K562 (cell line): ENCODE data around the gene TMC4. TPM values are rescaled to one million over a fixed set of nuclear protein-coding genes. Genes with fewer than 3 reads are reported as not detected.

Experiments
- CBX5 ChIP-seq: IDR thresholded peaks from 2 replicates; pipeline ENCODE4 v1.6.1; 2014; ENCODE audit warnings: low read depth, borderline replicate concordance
- CREB5 ChIP-seq: fragments of 250-450 bp; sonication (Bioruptor Pico); IDR thresholded peaks from 2 replicates; pipeline ENCODE4 v1.5.0; 2020; ENCODE audit warnings: mild to moderate bottlenecking
- MAZ ChIP-seq, 2 experiments: fragments of 450-650 bp in 1 of 2; sonication (generic) in 1 of 2; formaldehyde crosslinking; IDR thresholded peaks in 1 of 2; conservative IDR thresholded peaks in 1 of 2; 2 replicates each; pipeline versions ENCODE4 v1.4.0 to v1.5.0; 2020; ENCODE audit warnings: mild to moderate bottlenecking in 1 of 2, missing genetic modification reagents in 1 of 2
- NRF1 ChIP-seq, 2 experiments: fragments of 450-650 bp; IDR thresholded peaks in 1 of 2; conservative IDR thresholded peaks in 1 of 2; 2 replicates each; pipeline ENCODE4 v1.6.1; 2014; ENCODE audit warnings: mild to moderate bottlenecking in 2 of 2
- RB1 ChIP-seq: fragments of 450-650 bp; IDR thresholded peaks from 2 replicates; pipeline ENCODE4 v1.6.1; 2017; ENCODE audit warnings: low read depth, mild to moderate bottlenecking
- TAF7 ChIP-seq: fragments of 450-650 bp; IDR thresholded peaks from 2 replicates; pipeline ENCODE4 v1.6.1; 2016; ENCODE audit warnings: missing genetic modification characterization, missing compliant biosample characterization
- ZBTB11 ChIP-seq, 3 experiments: fragments of 200-800 bp in 1 of 3; fragments of 250-450 bp in 1 of 3; fragments of 450-650 bp in 1 of 3; sonication (Bioruptor Pico) in 1 of 3; sonication (Bioruptor generic) in 1 of 3; formaldehyde crosslinking in 1 of 3; IDR thresholded peaks; 2 replicates each; pipeline versions ENCODE4 v1.6.1 to v1.8.0; 2016 to 2022; ENCODE audit warnings: mild to moderate bottlenecking in 2 of 3, missing genetic modification characterization in 2 of 3, missing compliant biosample characterization in 1 of 3, moderate library complexity in 1 of 3
- polyA plus RNA-seq, 8 experiments: library from polyadenylated mRNA; depleted of rRNA in 4 of 8; stranded (reverse) in 5 of 8; unstranded in 3 of 8; fragments of >200 nt; fragmentation: Nextera tagmentation in 2 of 8; fragmentation: Illumina TruSeq in 1 of 8; extraction: Ambion mirVana in 2 of 8; extraction: Trizol in 1 of 8; gene quantifications; 2 replicates each; pipeline versions ENCODE4 v1.2.1 to v1.2.3, GENCODE V29; 2011 to 2014; ENCODE audit warnings: inconsistent platforms in 1 of 8, missing spikeins in 1 of 8
- total RNA-seq, 7 experiments: library from RNA; depleted of rRNA in 6 of 7; stranded (reverse); fragments of >200 nt in 6 of 7; fragmentation: Illumina TruSeq in 2 of 7; extraction: Trizol in 2 of 7; gene quantifications; 2 replicates each; pipeline versions ENCODE4 v1.2.1 to v1.2.3, GENCODE V29; 2011 to 2021; ENCODE audit warnings: low replicate concordance in 1 of 7
- TF ChIP-seq, protein P1 (sequence below): fragments of 200-400 bp; formaldehyde crosslinking; IDR thresholded peaks from 2 replicates; pipeline ENCODE4 v1.6.1; 2017; ENCODE audit warnings: mild to moderate bottlenecking, low read depth, low read length, moderate library complexity
- TF ChIP-seq, protein P2 (sequence below): fragments of 250-450 bp; sonication (Bioruptor Pico); IDR thresholded peaks from 2 replicates; pipeline ENCODE4 v1.5.0; 2022; ENCODE audit warnings: mild to moderate bottlenecking
- TF ChIP-seq, protein P3 (sequence below): sonication (generic); formaldehyde crosslinking; IDR thresholded peaks from 2 replicates; pipeline ENCODE4 v1.8.0; 2022; ENCODE audit warnings: mild to moderate bottlenecking, missing genetic modification reagents, borderline replicate concordance
- TF ChIP-seq, protein P4 (sequence below): sonication (generic); formaldehyde crosslinking; IDR thresholded peaks from 2 replicates; pipeline ENCODE4 v1.8.0; 2022; ENCODE audit warnings: mild to moderate bottlenecking, missing genetic modification reagents

TMC4 gene
- total and polyA plus RNA-seq, 9 of the 15 experiments (the other 6 are each of a cell fraction or from before 2014, with no cell fraction given): 0.12 to 0.79 (median 0.36) TPM; not detected in 2

GRCh38 chr19:54159352-54160181, 13.4 kb downstream of the TMC4 start, which contains the start of gene LENG1 (continued):
- TF ChIP-seq, protein P1, sequence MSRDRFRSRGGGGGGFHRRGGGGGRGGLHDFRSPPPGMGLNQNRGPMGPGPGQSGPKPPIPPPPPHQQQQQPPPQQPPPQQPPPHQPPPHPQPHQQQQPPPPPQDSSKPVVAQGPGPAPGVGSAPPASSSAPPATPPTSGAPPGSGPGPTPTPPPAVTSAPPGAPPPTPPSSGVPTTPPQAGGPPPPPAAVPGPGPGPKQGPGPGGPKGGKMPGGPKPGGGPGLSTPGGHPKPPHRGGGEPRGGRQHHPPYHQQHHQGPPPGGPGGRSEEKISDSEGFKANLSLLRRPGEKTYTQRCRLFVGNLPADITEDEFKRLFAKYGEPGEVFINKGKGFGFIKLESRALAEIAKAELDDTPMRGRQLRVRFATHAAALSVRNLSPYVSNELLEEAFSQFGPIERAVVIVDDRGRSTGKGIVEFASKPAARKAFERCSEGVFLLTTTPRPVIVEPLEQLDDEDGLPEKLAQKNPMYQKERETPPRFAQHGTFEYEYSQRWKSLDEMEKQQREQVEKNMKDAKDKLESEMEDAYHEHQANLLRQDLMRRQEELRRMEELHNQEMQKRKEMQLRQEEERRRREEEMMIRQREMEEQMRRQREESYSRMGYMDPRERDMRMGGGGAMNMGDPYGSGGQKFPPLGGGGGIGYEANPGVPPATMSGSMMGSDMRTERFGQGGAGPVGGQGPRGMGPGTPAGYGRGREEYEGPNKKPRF: no peak
- TF ChIP-seq TAF7 (tag): 0 out of 2 replicates have a peak, but pooled peaks have one; percentile 49
- TF ChIP-seq CREB5 (CRISPR knock-in tag): no peak
- TF ChIP-seq NRF1 (conservative IDR thresholded peaks at IDR 0.05 in 1 of 2, IDR thresholded peaks at IDR 0.05 in 1 of 2): peak; percentile 98
- peak in 2 of 3 experiments; percentile 53 to 93; a peak in 3 of 6 replicates for TF ChIP-seq ZBTB11 (CRISPR knock-in tag; IDR thresholded peaks at IDR 0.05)
- TF ChIP-seq, protein P2, sequence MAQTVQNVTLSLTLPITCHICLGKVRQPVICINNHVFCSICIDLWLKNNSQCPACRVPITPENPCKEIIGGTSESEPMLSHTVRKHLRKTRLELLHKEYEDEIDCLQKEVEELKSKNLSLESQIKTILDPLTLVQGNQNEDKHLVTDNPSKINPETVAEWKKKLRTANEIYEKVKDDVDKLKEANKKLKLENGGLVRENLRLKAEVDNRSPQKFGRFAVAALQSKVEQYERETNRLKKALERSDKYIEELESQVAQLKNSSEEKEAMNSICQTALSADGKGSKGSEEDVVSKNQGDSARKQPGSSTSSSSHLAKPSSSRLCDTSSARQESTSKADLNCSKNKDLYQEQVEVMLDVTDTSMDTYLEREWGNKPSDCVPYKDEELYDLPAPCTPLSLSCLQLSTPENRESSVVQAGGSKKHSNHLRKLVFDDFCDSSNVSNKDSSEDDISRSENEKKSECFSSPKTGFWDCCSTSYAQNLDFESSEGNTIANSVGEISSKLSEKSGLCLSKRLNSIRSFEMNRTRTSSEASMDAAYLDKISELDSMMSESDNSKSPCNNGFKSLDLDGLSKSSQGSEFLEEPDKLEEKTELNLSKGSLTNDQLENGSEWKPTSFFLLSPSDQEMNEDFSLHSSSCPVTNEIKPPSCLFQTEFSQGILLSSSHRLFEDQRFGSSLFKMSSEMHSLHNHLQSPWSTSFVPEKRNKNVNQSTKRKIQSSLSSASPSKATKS (CRISPR knock-in tag): no peak
- peak; percentile 84 to 93 for TF ChIP-seq MAZ (CRISPR knock-in tag; conservative IDR thresholded peaks at IDR 0.05 in 1 of 2, IDR thresholded peaks at IDR 0.05 in 1 of 2)
- TF ChIP-seq, protein P3, sequence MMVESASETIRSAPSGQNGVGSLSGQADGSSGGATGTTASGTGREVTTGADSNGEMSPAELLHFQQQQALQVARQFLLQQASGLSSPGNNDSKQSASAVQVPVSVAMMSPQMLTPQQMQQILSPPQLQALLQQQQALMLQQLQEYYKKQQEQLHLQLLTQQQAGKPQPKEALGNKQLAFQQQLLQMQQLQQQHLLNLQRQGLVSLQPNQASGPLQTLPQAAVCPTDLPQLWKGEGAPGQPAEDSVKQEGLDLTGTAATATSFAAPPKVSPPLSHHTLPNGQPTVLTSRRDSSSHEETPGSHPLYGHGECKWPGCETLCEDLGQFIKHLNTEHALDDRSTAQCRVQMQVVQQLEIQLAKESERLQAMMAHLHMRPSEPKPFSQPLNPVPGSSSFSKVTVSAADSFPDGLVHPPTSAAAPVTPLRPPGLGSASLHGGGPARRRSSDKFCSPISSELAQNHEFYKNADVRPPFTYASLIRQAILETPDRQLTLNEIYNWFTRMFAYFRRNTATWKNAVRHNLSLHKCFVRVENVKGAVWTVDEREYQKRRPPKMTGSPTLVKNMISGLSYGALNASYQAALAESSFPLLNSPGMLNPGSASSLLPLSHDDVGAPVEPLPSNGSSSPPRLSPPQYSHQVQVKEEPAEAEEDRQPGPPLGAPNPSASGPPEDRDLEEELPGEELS: no peak
- no peak for TF ChIP-seq CBX5
- peak; percentile 81 for TF ChIP-seq RB1
- TF ChIP-seq, protein P4, sequence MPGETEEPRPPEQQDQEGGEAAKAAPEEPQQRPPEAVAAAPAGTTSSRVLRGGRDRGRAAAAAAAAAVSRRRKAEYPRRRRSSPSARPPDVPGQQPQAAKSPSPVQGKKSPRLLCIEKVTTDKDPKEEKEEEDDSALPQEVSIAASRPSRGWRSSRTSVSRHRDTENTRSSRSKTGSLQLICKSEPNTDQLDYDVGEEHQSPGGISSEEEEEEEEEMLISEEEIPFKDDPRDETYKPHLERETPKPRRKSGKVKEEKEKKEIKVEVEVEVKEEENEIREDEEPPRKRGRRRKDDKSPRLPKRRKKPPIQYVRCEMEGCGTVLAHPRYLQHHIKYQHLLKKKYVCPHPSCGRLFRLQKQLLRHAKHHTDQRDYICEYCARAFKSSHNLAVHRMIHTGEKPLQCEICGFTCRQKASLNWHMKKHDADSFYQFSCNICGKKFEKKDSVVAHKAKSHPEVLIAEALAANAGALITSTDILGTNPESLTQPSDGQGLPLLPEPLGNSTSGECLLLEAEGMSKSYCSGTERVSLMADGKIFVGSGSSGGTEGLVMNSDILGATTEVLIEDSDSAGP (CRISPR knock-in tag): no peak
